GM19372 (cell line): ENCODE data around the gene SPNS2.

Source experiments
- ATAC-seq: cut with Tn5 transposase; IDR thresholded peaks from one replicate; pipeline ENCODE4 v1.9.1; 2021; ENCODE audit warnings: mild to moderate bottlenecking, low read depth, moderate library complexity; ENCODE audit not compliant: unreplicated experiment

The SPNS2 gene

DNA sequence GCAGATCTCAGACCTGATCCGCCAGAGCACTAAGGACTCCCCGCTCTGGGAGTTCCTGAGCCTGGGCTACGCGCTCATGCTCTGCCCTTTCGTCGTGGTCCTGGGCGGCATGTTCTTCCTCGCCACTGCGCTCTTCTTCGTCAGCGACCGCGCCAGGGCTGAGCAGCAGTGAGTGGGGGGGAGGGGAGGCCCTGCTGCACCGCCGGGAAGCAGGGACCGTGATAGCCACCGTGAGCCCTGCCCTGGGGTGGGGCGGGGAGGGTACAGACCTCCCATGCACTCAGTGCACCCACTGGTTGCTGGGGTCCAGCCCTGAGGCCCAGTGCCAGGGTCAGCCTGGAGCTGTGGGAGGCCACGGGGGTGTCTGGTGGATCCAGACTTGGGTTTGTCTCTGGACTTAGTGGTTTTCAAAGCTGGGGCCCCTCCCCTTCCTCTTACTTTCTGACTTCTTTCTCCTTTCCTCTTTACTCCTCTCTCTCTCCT is 37.6 kb downstream of the SPNS2 start:
- ATAC-seq = no peak

GRCh38 chr17:4536742-4537411 is 38.2 kb downstream of the SPNS2 start:
- ATAC-seq = no peak

DNA sequence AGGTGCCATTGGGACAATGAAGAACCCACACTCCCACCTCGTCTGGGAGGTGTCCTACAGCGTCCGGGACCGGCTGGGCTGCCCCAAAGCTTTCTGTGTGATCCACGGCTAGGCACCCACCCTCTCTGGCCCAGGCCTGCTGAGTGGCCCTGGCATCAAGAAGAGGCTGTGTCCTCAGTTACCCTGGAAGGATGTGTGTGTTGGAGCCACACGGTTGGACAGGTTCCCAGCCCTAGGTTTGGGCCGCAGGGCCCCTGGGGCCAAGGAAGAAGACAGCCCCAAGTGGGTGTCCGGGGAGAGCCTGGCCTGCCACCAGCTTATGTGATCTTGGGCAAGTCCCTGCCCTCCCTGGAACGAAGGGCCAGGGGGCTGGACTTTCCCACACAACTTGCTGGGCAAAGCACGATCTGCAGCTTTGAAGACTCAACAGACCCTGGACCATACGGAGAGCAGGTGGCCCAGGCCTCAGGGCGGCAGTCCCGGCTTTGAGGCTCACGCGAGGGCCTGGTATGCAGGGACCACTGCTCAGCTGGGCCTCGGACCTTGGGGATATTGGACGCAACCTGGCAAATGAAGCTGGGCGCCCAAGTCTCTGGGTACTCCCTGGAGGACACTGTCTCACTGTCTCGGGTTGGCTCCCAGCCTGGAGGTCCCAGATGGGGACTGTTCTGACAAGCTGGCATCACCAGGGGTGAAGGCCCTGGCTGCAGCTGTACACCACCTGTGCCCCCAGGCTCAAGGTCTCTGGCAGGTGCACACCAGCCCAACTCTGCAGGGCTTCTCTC is 39.0 kb downstream of the SPNS2 start:
- ATAC-seq = no peak

- ATAC-seq = no peak
These were observed 39.7 kb downstream of the SPNS2 start for GRCh38 chr17:4538236-4539002.

DNA sequence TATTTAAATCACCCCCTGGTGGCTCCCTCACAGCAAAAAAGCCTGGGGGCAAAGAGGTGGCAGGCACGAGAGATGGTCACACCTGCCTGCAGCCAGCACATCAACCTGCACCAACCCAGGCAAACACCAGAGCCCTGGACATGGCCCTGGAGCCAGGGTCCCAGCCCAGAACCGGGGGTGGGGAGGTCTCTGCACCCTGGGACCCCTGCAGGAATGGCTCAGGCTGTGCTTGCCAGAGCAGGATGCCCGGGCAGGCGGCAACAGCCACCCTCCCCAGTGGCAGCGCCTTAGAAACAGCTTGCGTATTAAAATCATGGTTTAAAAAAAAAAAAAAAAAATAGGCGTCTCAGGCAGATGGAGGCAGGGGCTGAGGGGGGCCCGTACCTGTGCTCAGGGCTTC is 40.3 kb downstream of the SPNS2 start:
- no peak for ATAC-seq

GRCh38 chr17:4539576-4540223 is 41.0 kb downstream of the SPNS2 start:
- ATAC-seq = no peak

DNA sequence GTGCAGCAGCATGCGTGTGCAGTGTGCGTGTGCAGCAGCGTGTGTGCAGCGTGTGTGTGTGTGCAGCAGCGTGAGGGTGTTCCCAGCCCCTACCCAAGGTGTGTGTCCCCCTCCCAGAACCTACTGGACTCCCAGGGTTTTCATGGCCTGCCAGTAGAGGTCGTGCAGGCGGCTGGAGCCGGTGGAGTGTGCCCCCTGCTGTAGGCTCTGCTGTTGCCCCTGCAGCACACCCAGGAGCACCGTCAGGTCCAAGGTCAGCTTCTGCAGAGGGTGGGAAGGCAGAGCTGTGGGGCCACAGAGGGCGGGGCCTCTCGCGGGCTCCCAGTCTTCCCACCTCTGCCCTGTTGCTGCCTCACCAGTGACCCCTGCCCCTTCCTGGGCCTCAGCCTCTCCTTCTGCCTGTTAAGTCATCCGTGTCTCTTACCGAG is 41.6 kb downstream of the SPNS2 start:
- ATAC-seq = no peak

DNA sequence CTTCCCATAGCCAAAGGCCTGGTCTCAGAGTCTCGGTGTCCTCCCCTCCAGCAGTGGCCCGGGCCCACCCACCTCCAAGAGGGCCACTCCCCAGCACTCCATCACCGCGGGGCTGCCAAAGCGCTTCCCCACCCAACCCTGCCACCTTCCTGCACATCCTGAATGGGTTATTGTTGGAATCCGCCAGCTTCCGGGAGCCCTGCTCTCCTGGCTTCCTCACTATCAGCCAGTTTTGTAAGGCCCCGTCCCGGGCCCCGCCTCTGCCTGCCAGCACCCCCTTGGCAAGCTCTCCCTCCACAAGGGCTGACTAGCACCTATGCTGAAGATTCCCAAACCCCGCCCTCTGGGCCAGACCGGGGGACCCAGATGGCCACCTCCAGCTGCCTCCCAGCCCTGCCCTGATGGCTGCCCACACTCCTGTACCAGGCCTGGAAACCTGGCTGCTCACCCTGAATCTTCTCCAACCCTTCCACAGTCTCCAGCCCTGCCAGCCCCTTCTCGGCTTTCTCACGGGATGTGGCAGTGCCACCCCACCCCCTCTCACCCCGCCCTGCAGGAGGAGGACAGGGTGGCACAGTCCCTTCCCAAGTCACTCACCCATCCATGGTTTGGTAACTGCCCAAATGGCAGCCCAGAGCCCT is 42.1 kb downstream of the SPNS2 start:
- no peak for ATAC-seq

GRCh38 chr17:4541328-4542002 is 42.8 kb downstream of the SPNS2 start:
- no peak for ATAC-seq

- no peak for ATAC-seq
These were observed 43.5 kb downstream of the SPNS2 start for GRCh38 chr17:4542003-4542725.

DNA sequence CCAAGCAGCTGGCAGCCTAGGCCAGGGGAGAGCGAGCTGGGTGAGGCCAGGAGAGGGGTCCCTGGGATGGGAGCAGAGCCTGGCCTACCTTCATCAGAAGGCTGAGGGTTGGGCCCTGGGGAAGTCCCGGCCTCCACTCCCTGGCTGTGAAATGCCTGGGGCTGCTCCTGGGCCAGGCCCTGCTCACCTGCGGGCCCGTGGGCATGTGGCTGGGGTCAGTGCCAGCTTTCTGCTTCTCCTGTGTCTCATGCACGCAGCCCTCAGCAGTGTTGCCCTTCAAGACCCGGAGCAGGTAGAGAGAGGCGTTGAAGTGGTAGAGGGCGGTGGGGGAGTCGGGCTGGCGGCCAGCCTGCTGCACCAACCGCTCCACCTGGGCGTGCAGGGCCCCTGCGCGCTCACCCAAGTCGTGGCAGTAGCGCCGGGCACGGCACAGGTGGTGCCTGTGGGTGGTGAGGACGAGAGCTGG is 44.1 kb downstream of the SPNS2 start:
- ATAC-seq = no peak

DNA sequence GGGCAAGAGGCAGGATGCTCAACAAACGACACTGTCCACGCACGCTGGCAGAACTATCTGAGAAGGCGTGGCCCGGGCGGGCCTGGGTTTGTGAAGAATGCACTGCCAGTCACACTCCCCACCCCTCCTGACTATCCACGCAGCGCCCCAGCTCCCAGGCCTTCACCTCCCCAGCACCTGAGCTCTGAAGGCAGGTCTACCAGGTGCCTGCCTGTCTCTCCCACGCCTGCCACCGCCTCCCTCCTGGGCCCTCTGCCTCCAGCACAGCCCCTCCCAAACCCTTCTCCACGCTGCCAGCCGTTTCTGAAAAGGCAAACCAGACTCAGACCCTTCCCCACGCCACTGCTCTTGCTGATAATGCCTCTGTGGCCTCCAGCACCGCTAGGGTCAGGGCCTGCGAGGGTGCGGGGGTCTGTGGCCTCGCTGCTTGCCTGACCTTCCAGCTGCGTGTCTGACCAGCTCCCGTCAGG is 44.9 kb downstream of the SPNS2 start:
- ATAC-seq = no peak

DNA sequence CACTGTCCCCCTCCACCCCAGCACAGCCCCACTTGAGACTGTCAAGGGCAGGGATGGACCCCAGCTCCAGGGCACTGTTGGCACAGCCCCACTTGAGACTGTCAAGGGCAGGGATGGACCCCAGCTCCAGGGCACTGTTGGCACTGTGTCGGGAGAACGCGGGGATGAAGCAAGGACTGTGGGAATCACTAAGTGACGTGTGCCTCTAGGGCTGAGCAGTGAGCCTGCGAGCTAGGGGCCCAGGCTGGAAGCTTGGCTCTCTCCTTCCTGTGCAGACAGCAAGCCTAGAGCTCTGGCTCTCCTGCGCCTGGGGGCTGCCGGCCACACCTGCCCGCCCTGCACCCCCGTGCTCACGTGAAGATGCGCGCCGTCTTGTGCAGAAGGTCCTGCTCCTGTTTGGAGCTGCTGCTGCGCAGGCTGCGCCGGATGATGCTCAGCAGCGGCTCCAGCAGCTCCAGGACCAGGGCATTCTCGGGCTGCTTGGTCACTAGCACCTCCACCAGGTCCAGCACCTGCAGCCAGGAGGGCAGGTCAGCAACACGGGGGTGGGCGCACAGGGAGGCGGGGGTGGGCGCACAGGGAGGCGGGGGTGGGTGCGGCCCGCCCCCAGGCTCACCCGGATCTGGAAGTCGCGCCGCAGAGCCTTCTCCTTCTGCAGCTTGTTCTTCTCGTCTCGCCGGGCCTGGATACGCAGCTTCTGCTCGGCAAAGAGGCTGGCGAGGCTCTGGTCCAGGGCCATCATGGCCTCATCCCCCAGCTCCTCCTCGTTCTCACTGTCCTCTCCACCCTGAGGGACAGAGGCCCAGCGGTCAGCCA is 45.7 kb downstream of the SPNS2 start:
- ATAC-seq = no peak

- no peak for ATAC-seq
These were observed 46.2 kb downstream of the SPNS2 start for GRCh38 chr17:4544951-4545216.

- ATAC-seq = no peak
These were observed 46.7 kb downstream of the SPNS2 start for GRCh38 chr17:4545217-4545951.

DNA sequence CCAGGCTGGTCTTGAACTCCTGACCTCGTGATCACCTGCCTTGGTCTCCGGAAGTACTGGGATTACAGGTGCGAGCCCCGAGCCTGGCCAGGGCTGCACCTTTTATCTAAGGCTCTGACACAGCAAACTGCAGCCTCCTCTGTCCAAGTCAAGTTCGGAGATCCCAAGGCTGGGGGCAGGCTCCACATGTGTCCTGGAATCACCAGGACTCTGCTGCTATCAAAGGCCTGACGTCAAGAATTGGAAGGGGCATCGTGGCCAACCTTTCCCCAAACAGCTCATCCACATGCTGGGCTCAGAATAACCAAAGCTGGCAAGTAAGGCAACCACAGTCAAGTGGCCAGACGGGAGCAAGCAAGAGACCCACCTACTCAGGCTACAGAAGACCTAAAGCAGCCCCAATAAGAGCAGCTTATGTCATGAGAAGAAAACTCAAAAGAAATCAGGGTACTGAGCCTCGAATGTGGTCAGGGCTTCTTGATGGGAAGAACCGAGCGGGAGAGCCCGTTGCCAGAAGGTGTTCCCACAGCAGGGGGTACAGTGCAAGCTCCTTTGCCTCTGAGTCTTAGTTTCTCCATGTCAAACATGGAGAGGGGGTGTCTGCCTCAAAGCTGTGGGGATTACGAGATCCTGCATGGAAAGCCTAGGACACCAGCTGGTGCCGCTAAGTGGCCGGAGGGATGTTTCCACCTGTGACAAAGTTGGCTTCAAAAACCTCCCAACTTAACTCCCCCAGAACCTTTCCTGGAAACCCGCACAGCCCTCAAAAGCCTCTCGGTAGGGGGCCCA is 48.6 kb downstream of the SPNS2 start:
- no peak for ATAC-seq

GRCh38 chr17:4548061-4548461 is 49.4 kb downstream of the SPNS2 start:
- ATAC-seq = no peak
